Type B pancreatic cell (in vitro differentiated cells): Measurements from ENCODE around the gene SLC4A2. TPM values are rescaled to one million over a fixed set of nuclear protein-coding genes. Genes with fewer than 3 reads are reported as not detected.
"Not testable (repeated sequence)": the region's sequence is repeated elsewhere in the genome, so short reads cannot be mapped to it uniquely, and the experiment has no call there.

Experiments
- DNase-seq: peaks from one replicate; pipeline ENCODE4 v3.0.0; 2021; ENCODE audit warnings: mixed read lengths; ENCODE audit not compliant: unreplicated experiment; ENCODE audit errors: extremely low spot score
- H3K27ac Mint-ChIP-seq: 2 replicates; pipeline ENCODE4 v1.8.0; 2021; ENCODE audit warnings: mild to moderate bottlenecking, mixed read lengths
- H3K27me3 Mint-ChIP-seq: 2 replicates; pipeline ENCODE4 v1.8.0; 2021; ENCODE audit warnings: mixed read lengths
- H3K36me3 Mint-ChIP-seq: 2 replicates; pipeline ENCODE4 v1.8.0; 2021; ENCODE audit warnings: mixed read lengths
- H3K4me1 Mint-ChIP-seq: one replicate; pipeline ENCODE4 v1.8.0; 2021; ENCODE audit warnings: mixed read lengths; ENCODE audit not compliant: unreplicated experiment
- H3K4me3 Mint-ChIP-seq: 2 replicates; pipeline ENCODE4 v1.8.0; 2021; ENCODE audit warnings: mild to moderate bottlenecking, mixed read lengths
- H3K9me3 Mint-ChIP-seq: 2 replicates; pipeline ENCODE4 v1.8.0; 2021; ENCODE audit warnings: mixed read lengths
- total RNA-seq: library from RNA; stranded (reverse); gene quantifications from 2 replicates; pipeline ENCODE4 v1.2.1, GENCODE V29; 2021; ENCODE audit warnings: low replicate concordance
- TF ChIP-seq, protein P1 (sequence below): fragments of 200-600 bp; sonication (generic); conservative IDR thresholded peaks from 2 replicates; pipeline ENCODE4 v1.5.0; 2021; ENCODE audit warnings: antibody characterized with exemption, mild to moderate bottlenecking

The SLC4A2 gene
- total RNA-seq, 1 donor from 2014 or later: 150 TPM

DNA sequence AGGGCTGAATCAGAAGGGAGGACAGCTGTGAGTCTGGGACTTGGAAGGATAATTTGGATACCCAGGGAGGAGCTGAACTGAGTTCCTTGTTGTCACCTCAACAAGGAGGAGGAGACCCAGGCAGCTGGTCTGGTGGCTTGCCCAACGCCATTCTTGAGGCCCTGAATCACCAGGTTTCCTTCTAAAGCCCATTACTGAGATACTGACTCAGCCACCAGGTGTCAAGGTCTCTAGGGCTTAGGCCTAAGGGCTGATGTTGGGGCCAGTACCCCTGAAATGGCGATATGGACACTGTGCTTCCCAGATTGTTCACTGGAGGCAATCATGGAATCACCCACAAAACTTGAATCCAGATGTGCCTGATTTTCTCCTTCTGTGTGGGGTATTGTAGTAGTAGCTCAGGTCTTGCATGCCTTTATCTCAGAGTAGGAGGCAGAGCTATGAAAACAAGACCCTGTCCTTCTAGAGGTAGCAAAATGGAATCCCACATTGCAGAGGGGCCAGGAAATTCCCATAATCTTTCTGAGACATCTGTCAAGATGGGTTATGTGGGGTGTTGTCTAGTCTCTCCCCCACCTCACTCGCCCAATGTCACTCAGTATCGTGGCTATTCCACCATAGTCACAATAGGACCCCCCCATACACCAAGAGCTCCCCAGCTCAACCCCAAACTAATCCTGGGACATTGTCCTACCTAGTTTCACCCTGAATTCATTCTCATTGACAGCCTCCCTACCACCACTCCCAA is 33.3 kb upstream of the SLC4A2 start:
- Mint-ChIP-seq H3K4me3 (peak overlapping the region; percentile 94), H3K4me1 (peaks cover 22% of the 10 kb centered on the region), H3K27ac (peak overlapping the region; percentile 100), H3K27me3 (peaks cover 38% of the 10 kb centered on the region), H3K36me3 (no peaks in the 10 kb centered on the region), H3K9me3 (no peaks in the 10 kb centered on the region)
- no peak for DNase-seq
- TF ChIP-seq, protein P1, sequence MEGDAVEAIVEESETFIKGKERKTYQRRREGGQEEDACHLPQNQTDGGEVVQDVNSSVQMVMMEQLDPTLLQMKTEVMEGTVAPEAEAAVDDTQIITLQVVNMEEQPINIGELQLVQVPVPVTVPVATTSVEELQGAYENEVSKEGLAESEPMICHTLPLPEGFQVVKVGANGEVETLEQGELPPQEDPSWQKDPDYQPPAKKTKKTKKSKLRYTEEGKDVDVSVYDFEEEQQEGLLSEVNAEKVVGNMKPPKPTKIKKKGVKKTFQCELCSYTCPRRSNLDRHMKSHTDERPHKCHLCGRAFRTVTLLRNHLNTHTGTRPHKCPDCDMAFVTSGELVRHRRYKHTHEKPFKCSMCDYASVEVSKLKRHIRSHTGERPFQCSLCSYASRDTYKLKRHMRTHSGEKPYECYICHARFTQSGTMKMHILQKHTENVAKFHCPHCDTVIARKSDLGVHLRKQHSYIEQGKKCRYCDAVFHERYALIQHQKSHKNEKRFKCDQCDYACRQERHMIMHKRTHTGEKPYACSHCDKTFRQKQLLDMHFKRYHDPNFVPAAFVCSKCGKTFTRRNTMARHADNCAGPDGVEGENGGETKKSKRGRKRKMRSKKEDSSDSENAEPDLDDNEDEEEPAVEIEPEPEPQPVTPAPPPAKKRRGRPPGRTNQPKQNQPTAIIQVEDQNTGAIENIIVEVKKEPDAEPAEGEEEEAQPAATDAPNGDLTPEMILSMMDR: no peak

DNA sequence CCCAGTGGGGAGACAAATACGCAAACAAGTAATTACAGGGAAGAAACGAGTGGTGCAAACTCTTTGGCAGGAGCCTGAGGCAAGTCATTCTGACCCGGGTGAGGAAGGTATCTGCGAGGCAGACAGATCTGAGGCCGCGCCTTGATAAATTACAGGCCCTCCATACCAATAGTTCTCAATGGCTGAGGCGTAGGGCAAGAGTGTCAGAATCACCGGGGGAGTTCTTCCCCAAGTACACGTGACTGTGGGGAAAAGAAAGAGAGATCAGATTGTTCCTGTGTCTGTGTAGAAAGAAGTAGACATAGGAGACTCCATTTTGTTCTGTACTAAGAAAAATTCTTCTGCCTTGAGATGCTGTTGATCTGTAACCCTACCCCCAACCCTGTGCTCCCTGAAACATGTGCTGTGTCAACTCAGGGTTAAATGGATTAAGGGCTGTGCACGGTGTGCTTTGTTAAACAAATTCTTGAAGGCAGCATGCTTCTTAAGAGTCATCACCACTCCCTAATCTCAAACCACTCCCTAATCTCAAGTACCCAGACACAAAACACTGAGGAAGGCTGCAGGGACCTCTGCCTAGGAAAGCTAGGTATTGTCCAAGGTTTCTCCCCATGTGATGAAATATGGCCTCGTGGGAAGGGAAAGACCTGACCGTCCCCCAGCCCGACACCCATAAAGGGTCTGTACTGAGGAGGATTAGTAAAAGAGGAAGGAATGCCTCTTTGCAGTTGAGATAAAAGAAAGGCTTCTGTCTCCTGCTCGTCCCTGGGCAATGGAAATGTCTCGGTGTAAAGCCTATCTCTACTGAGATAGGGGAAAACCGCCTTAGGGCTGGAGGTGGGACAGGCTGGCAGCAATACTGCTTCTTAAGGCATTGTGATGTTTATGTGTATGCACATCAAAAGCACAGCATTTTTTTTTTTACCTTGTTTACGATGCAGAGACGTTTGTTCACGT is 32.3 kb upstream of the SLC4A2 start:
- Mint-ChIP-seq H3K27ac (peak overlapping the region; percentile 100), H3K27me3 (peaks cover 30% of the 10 kb centered on the region), H3K4me3 (peak overlapping the region; percentile 94), H3K4me1 (peaks cover 22% of the 10 kb centered on the region)
- not testable (repeated sequence) for H3K9me3 Mint-ChIP-seq, H3K36me3 Mint-ChIP-seq, DNase-seq

DNA sequence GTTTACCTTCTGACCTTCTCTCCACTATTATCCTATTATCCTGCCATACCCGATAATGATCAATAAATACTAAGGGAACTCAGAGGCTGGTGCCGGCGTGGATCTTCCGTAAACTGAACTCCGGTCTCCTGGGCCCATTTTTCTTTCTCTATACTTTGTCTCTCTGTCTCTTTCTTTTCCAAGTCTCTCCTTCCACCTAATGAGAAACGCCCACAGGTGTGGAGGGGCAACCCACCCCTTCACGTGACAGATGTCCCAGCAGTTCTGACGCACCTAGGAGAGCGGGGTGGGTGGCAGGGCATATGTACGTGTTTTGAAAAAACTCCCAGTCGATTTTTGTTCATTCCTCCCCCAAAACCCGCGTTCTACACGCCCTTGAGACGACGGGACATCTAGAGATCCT is 31.7 kb upstream of the SLC4A2 start:
- H3K9me3 Mint-ChIP-seq, DNase-seq, H3K36me3 Mint-ChIP-seq: not testable (repeated sequence)
- H3K27me3 Mint-ChIP-seq: peaks cover 30% of the 10 kb centered on the region
- peak overlapping the region; percentile 94 for H3K4me3 Mint-ChIP-seq
- peak overlapping the region; percentile 100 for H3K27ac Mint-ChIP-seq
- H3K4me1 Mint-ChIP-seq: peaks cover 22% of the 10 kb centered on the region

DNA sequence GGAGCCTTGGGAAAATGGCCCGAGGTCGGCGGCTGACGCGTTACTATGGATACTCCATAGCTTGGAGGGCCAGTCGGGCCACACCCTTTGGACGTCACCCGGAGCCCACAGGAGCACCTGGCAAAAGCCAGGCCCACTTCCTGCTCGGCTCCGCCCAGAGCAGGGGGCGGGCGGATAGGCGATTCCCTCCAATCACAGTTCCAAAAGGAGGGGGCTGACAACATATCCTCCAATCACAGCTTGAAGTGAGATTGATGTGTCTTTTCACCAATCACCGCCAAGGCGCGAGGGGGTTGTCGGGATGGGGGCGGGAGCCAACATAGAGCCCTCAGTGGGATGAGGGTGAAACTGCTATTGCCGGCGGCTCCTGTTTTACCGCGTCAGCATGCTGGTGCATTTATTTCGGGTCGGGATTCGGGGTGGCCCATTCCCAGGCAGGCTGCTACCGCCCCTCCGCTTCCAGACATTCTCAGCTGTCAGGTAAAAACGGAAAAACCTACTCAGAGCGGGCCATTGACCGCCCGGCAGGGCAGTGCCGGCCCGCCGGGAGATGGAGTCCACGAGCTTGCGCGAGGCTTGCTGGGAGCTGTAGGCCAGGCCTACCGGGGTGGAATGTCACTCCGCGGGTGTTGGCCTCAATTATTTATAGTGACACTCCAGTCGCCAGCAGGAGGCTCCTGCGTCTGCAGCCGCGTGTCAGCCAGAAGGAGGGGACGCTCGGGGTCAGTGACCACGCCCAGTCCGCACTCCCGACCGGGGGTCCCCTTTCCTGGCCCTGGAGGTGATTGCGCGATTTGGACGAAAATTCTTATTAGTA is 31.1 kb upstream of the SLC4A2 start, which contains the start of gene ABCB8:
ABCB8 (plus strand) TSS at position 320 of the 817 bp plus-strand sequence; CDS start at position 386, 66 bp downstream.
- Mint-ChIP-seq H3K4me1 (peaks cover 22% of the 10 kb centered on the region), H3K9me3 (no peaks in the 10 kb centered on the region), H3K36me3 (no peaks in the 10 kb centered on the region), H3K27me3 (peaks cover 26% of the 10 kb centered on the region), H3K27ac (peak within 1 kb of the TSS; percentile 100), H3K4me3 (peak within 1 kb of the TSS; percentile 94)
- TF ChIP-seq, protein P1: peak; percentile 66
- DNase-seq: peak; percentile 97

DNA sequence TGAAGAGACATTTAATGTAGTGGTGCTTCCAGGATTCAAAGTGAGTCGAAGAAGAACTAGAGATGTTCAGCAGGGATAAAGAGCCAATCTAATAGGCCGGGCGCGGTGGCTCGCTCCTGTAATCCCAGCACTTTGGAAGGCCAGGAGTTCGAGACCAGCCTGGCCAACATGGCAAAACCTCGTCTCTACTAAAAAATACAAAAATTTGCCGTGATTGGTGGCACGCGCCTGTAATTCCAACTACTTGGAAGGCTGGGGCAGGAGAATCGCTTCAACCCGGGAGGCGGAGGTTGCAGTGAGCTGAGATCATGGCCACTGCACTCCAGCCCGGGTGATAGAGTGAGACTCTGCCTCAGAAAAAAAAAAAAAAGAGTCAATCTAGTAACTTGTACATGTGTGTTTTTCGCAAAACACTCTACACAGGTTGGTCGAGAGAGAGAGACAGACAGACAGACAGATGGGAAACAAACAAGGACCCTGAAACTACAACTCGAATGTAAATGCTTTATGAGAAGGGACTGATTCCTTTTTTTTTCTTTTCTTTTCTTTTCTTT is 30.4 kb upstream of the SLC4A2 start:
- H3K36me3 Mint-ChIP-seq: no peaks in the 10 kb centered on the region
- peaks cover 22% of the 10 kb centered on the region for H3K4me1 Mint-ChIP-seq

More for the DNA sequence above, 30.4 kb upstream of the SLC4A2 start:
- Mint-ChIP-seq H3K27me3 (peaks cover 26% of the 10 kb centered on the region), H3K9me3 (no peaks in the 10 kb centered on the region), H3K4me3 (peak overlapping the region; percentile 94), H3K27ac (peak overlapping the region; percentile 100)
- TF ChIP-seq, protein P1: no peak
- DNase-seq: no peak
